Measurements from ENCODE around the gene LSM7. TPM values are rescaled to one million over a fixed set of nuclear protein-coding genes. Genes with fewer than 3 reads are reported as not detected.

LSM7 gene
- 163 and 319 TPM in 2 replicates for total RNA-seq

DNA sequence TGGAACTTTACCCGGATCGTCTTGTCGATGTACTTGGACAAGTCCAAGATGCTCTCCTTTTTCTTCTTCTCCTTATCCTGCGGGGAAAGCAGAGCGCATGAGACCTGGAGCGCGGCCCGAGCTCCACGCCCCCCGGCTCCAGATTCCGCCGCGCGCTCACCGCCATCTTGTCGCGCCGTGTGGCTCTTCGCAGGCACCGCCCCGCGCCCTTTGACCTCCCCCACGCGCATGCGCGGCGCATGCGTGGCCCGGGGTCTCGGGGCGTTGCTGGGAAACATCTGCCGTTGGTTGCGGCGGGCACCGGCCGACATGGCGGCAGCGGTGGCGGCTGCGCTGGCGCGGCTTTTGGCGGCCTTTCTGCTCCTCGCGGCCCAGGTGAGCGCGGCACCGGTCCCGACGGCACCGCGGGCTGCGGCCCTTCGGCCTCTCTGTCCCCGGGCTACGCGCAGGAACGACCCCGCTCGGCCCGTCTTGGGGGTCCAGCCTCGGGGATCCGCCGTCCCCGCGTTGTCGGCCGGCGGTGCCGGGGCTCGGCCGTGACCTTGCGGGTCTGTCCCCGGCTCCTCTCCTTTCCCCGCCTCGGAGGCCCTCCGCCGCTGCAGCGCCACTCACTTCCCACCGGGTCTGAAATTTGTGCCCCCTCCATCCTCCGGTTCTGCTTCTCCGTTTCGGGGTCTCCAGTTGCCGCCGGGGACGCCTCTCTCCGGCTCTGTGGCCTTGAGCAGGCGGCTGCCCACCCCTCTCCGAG is at the start of gene LSM7, which contains the start of gene SPPL2B:
Gene LSM7, minus strand, starts transcription at position 186 of the 748 bp plus-strand sequence. Its CDS starts 20 bp downstream, at position 166.
Gene SPPL2B, plus strand, starts transcription at position 284 of the 748 bp plus-strand sequence. Its CDS starts 26 bp downstream, at position 310.

DNA sequence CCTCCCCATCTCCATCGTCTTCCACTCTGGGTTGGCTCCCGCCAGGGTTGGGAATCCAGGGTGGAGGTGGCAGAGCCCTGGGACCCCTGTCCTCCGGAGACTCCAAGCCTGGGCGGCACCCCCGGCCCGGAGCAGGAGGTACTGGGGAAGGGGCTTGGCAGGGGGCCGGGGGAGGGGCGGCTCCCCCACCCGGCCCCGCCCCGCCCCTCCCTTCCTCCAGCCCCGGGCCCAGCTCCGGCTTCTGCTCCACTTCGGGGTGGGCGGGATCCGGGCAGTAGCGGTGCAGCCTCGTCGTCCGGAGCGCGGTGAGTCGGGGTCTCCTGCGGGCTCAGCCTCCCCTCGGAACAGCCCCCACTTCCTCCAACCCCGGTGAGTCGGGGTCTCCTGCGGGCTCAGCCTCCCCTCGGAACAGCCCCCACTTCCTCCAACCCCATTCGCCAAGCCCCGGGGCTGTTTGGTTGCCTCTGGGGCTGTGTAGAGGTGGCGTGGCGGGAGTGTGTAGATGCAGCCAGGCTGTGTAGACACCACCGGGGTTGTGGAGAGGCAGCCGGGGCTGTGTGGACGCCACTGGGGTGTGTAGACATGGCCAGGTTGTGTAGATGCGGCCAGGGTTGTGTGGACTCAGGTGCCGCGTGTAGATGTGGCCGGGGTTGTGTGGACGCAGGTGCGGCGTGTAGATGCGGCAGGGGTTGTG is 31.8 kb upstream of the LSM7 start, which contains the start of gene TMPRSS9:
Gene TMPRSS9, plus strand, starts transcription at position 274 of the 694 bp plus-strand sequence. CDS start 29,521 bp downstream, outside the sequence.

DNA sequence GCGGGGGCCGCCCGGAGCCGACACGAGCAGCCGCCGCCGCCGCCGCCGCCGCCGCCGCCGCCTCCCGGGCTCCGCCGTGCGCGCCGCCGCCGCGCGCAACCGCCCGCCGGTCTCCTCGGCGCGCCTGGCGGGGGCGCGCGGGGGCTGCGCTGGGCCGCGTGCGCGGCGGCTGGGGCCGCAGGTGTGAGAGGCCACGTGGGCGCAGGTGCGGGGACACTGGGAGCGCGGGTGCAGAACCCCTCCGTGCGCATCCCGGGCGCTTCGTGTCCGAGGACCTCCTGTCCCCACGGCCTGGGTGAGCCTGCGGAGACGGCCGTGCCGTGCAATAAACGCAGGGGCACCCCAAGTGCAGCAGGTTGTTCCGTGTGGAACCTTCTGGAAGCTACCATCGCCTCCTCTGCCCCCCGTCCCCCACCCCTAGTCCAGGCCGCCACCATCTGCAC is 20.3 kb downstream of the LSM7 start, which contains the start of gene LINGO3:
Gene LINGO3, minus strand, starts transcription at position 41 of the 443 bp plus-strand sequence. CDS start 16,378 bp downstream, outside the sequence.

DNA sequence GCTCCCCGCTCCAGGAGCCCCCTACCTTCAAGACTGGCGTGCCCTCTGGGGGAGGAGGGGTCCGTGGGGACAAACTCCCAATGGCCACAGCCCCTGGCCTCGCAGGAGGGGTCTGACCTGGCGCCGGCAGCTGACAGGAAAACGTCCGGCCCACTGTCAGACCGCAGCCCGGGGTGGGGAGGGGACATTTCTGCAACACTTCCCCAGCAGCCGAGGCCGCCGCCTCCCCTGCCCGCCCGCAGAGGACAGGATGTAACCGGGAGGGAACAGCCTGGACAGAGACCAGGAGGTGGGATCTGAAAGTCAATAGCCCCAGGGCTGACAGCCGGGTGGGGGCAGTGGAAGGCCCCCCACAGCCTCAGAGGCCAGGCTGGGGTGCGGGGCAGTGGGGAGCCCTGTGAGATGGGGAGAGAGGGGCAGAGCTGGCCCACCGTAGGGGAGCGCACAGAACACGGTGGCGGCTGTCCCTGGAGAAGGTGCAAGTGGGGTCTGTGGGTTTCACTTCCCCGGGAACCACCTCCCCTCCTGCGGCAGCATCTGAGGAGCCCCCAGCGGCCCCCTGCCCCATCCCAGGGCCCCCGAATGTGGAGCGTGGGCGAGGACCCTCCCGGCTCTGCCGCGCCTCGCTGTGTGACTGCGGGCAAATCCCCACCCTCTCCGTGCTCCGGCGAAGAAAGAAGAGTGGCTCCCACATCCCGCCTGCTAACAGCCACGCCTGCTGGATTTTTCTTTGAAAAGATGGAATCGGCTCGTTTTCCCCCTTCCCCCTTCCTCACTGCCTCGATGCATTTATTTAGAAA is 46.1 kb downstream of the LSM7 start, which contains the start of gene PEAK3:
Gene PEAK3, minus strand, starts transcription at position 114 of the 800 bp plus-strand sequence. CDS start 1,244 bp downstream, outside the sequence.

Other genes starting within 250 kb of the LSM7 start
- gene MOB3A, start 232.3 kb downstream of the LSM7 start, total RNA-seq: 13.0 and 17.0 TPM in 2 replicates
- gene IZUMO4, start 231.7 kb downstream of the LSM7 start, total RNA-seq: under 0.01 TPM in 1 of 2 replicates, not detected in the other
- gene AP3D1, start 177.0 kb downstream of the LSM7 start, total RNA-seq: 67.9 and 86.1 TPM in 2 replicates
- gene DOT1L, start 164.7 kb downstream of the LSM7 start, total RNA-seq: 4.0 and 4.5 TPM in 2 replicates
- gene PLEKHJ1, start 92.3 kb downstream of the LSM7 start, total RNA-seq: 59.8 and 63.5 TPM in 2 replicates
- 24.9 and 39.0 TPM in 2 replicates for gene SF3A2, start 91.8 kb downstream of the LSM7 start, total RNA-seq
- gene AMH, start 79.3 kb downstream of the LSM7 start, total RNA-seq: 0.76 and 0.97 TPM in 2 replicates
- not detected in 2 replicates for gene JSRP1, start 72.2 kb downstream of the LSM7 start, total RNA-seq
- not detected in 2 replicates for gene PEAK3, start 46.4 kb downstream of the LSM7 start, total RNA-seq
- gene LINGO3, start 20.4 kb downstream of the LSM7 start, total RNA-seq: not detected in 2 replicates
- 22.7 and 26.3 TPM in 2 replicates for gene SPPL2B, start 98 bp upstream of the LSM7 start, total RNA-seq
- not detected in 2 replicates for gene TMPRSS9, start 31.7 kb upstream of the LSM7 start, total RNA-seq
- gene TIMM13, start 99.0 kb upstream of the LSM7 start, total RNA-seq: 44.2 and 55.5 TPM in 2 replicates
- gene LMNB2, start 128.4 kb upstream of the LSM7 start, total RNA-seq: 108 and 131 TPM in 2 replicates
- 27.3 and 32.2 TPM in 2 replicates for gene GADD45B, start 147.5 kb upstream of the LSM7 start, total RNA-seq